ENCODE measurements around the gene ANKRD18A.

The ANKRD18A gene
- long read RNA-seq, donor 1, result 0 reads
- long read RNA-seq, donor 2, result 0 reads
- long read RNA-seq, donor 3, result 0 reads
- long read RNA-seq, donor 4, result 0 reads
- long read RNA-seq, donor 5, result 0 reads
- long read RNA-seq, donor 6, result 0 reads
- long read RNA-seq, donor 7, result 0 reads
- long read RNA-seq, donor 8, result 0 reads

- DNase-seq, result peak; percentile 93
Observed at GRCh38 chr9:38620483-38621433, at the start of gene ANKRD18A. TSS of gene ANKRD18A (minus strand) at chr9:38620596. CDS start at chr9:38620285, 311 bp downstream.

- DNase-seq, result no peak
Observed at GRCh38 chr9:38668791-38669466, 48.5 kb upstream of the ANKRD18A start.

GRCh38 chr9:38662763-38663593, 42.6 kb upstream of the ANKRD18A start:
- DNase-seq, result no peak

GRCh38 chr9:38659538-38659937, 39.1 kb upstream of the ANKRD18A start:
- no peak for DNase-seq

- DNase-seq, result no peak
Observed at GRCh38 chr9:38656896-38657295, 36.5 kb upstream of the ANKRD18A start.

GRCh38 chr9:38652486-38652885, 32.1 kb upstream of the ANKRD18A start:
- DNase-seq, result no peak

GRCh38 chr9:38652044-38652443, 31.6 kb upstream of the ANKRD18A start:
- no peak for DNase-seq

GRCh38 chr9:38651400-38652042, 31.1 kb upstream of the ANKRD18A start:
- DNase-seq, result no peak

- no peak for DNase-seq
Observed at GRCh38 chr9:38650564-38650963, 30.2 kb upstream of the ANKRD18A start.

- DNase-seq, result no peak
Observed at GRCh38 chr9:38649731-38650363, 29.5 kb upstream of the ANKRD18A start.

GRCh38 chr9:38644601-38645000, 24.2 kb upstream of the ANKRD18A start:
- DNase-seq, result no peak

- DNase-seq, result no peak
Observed at GRCh38 chr9:38643815-38644173, 23.4 kb upstream of the ANKRD18A start.

- DNase-seq, result no peak
Observed at GRCh38 chr9:38642951-38643814, 22.8 kb upstream of the ANKRD18A start.

GRCh38 chr9:38641985-38642864, 21.8 kb upstream of the ANKRD18A start:
- peak; percentile 23 for DNase-seq

GRCh38 chr9:38641142-38641541, 20.7 kb upstream of the ANKRD18A start:
- DNase-seq, result no peak

- no peak for DNase-seq
Observed at GRCh38 chr9:38639577-38639940, 19.2 kb upstream of the ANKRD18A start.

- DNase-seq, result no peak
Observed at GRCh38 chr9:38638881-38639576, 18.6 kb upstream of the ANKRD18A start.

GRCh38 chr9:38634315-38634714, 13.9 kb upstream of the ANKRD18A start:
- no peak for DNase-seq

- no peak for DNase-seq
Observed at GRCh38 chr9:38629511-38629910, 9.1 kb upstream of the ANKRD18A start.

Measured in right kidney (tissue), 9 donors.